T-helper 2 cell (primary cell): ENCODE data around the gene FRG2C.
A peak's percentile ranks its signal among the peaks of the same experiment; 100 is the strongest.
"Not testable (repeated sequence)": the region's sequence is repeated elsewhere in the genome, so short reads cannot be mapped to it uniquely, and the experiment has no call there.

Experiments
- DNase-seq, 5 experiments: peaks; one replicate each; pipeline versions ENCODE4 v3.0.0 to v3.0.0-alpha.2; 2012 to 2022

Gene FRG2C

DNA sequence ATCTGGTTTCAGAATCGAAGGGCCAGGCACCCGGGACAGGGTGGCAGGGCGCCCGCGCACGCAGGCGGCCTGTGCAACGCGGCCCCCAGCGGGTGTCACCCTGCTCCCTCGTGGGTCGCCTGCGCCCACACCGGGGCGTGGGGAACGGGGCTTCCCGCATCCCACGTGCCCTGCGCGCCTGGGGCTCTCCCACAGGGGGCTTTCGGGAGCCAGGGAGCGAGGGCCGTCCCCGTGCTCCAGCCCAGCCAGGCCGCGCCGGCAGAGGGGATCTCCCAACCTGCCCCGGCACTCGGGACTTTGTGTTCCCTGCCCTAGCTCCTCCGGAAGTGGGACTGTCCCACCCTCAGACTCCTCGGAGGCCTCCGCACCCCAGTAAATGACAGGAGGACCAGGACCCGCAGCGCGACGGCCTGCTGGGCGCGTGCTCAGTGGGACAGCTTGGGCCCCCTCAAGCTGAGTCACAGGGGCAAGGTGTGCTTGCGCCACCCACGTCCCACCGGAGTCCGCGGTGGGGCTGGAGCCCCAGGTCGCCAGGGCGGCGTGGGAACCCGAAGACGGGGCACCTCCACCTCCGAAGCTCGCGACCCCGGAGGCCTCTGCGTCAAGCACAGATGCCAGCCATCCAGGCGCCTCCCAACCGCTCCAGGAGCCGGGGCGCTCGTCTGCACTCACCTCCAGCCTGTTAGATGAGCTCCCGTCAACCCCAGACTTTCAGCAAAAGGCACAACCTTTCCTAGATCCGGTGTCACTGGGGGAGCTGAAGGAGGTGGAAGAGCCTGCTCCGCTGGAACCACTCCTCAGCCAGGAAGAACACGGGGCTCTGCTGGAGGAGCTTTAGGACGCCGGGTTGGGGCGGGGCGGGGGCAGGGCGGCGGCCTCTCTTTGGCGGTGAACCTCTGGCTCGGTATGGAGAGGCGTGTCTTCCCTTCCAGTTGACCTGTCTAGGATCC, 5.5 kb downstream of the FRG2C start:
- DNase-seq = peak in 2 of 5 experiments; percentile 21 to 29

DNA sequence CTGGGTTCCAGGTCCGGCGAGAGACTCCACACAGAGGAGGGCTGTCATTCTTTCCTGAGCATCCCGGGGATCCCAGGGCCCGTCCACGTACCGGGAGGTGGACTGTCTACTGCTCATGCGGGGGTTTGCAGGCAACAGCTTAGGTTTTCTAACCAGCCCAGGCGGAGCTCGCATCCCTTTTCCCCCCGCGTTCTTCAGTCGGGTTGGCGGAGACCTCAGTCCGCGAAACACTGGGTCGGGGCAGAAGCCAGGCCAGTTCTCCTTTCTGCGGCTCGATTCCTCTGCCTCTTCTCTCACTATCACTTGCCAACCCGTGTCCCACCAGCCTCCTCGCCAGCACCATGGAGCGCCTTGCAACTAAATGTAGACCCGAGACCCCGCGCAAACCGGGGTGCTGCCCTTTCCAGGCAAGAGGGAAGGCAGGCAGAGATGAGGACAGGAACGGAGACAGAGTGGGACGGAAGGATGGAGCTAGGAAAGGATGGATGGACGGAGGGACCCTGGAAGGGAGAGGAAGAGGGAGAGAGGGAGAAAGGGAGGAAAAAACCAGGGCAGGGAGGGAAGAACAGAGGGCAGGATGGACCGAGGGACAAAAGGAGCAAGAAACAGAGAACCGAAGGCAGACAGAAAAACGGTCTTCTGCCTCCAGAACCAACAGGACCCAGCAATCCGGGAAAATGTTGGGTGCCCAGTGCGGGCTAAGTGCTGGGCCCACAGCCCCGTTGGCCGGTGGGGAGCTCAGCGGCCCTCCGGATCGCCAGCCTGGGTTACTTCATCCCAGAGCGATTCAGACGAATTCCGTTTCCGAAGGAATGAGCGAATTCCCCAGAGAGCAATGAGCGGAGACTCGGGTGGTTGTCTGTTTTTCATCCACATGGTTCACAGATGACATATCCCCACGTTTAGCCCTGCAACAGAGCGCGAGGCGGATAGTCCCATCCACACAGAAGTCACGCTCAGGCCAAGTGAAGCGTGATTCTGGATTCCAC, 6.5 kb downstream of the FRG2C start:
- not testable (repeated sequence) for DNase-seq

DNA sequence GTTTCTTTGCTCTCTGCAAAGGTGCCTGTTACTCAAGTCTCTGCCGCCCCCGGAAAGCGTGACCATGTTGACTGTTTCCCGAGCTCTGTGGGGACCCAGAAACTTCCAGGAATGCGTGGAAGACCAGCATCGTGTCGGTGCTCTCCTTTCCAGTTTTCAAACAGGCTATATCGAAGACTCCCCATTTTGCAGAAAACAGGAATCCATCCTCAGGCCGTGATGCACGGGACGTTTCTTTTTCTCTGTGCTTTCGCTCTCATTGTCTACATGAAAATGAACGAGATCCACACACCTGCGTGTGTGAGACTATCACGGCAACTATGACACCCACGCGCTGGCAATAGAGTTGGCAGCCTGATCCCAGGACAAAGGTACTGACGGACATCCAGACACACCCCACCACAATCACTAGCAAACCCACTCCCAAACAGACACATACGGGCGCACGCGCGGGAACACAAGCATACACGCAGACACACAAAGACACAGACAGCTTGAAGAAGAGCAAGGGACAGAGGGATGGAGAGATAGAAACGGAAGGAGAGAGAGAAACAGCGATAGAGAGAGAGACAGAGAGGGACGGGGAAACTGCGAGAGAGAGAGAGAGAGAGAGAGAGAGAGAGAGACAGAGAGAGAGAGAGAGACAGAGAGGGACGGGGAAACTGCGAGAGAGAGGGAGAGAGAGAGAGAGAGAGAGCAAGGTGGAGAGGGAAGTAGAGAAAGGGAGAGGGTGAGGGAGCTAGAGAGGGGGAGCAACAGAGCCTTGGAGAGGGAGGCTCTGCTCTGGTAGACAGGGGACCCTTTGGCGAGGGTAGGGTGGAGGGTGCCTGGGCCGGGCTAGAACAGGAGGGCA, 7.4 kb downstream of the FRG2C start:
- DNase-seq = not testable (repeated sequence)

- DNase-seq = not testable (repeated sequence)
These were observed 8.1 kb downstream of the FRG2C start for GRCh38 chr3:75672140-75672775.

DNA sequence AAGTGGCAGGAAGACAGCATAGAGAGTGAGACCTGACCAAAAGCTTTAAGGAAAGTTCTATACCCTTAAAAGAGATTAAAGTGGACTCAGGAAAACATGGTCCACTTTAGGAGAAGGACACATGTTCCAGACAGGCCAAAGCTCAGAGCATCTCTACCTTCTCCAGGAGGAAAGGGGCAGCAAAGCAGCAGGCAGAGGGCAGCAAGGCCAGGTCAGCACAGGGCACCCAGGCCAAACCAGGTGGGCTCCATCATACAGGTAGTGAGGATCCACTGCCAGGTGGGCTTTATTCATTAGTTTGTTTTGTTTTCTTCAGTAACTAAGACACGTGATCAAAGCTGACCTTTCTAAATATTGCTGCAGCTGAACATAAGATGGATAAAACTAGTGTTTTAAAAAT, 19.8 kb downstream of the FRG2C start:
- not testable (repeated sequence) for DNase-seq

DNA sequence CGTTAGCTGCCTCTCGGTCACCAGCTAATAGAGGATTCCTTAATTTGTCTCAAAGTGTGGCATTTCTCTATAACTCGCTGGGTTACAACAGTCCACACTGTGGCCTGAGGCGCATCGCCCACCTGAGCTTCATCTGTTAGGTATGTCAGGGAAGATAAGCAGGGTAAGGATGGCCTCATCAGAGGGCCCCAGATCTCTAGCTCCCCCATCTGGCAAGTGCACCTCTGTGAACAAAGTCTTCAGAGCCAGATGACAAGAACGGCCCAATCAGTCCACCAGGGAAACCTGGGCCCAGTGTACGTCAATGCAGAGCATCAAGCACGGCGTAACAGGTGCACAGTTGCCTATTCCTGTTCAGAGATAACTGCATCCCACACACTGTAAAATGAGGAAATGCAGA, 23.2 kb downstream of the FRG2C start:
- DNase-seq = no peak

- DNase-seq = no peak
These were observed 27.9 kb downstream of the FRG2C start for GRCh38 chr3:75692061-75692460.
